WTC11 (cell line): ENCODE measurements around the gene ZNF804B. TPM values are rescaled to one million over a fixed set of nuclear protein-coding genes. Genes with fewer than 3 reads are reported as not detected.

ENCODE experiments used
- ATAC-seq: fragments of 200-7000 bp; cut with Tn5 transposase; 2 replicates; pipeline ENCODE4 v1.10.0; 2021; ENCODE audit warnings: mild to moderate bottlenecking, moderate library complexity
- CTCF ChIA-PET: fragments of 300-600 bp; sonication (Branson Sonifier 250); formaldehyde crosslinking; loops from one replicate; lab custom pipeline; 2021; ENCODE audit warnings: antibody characterized with exemption; lab: Charles Lee
- POLR2A ChIA-PET: fragments of 350-600 bp; sonication (Branson Sonifier 250); formaldehyde crosslinking; loops from one replicate; lab custom pipeline; 2021; ENCODE audit warnings: antibody characterized with exemption; lab: Charles Lee
- DNase-seq: peaks from one replicate; pipeline ENCODE4 v3.0.0; 2021; ENCODE audit warnings: low spot score
- H3K27ac Mint-ChIP-seq: 2 replicates; pipeline ENCODE4 v1.8.0; 2021; ENCODE audit warnings: mixed read lengths
- H3K27me3 Mint-ChIP-seq: 2 replicates; pipeline ENCODE4 v1.8.0; 2021; ENCODE audit warnings: low read depth, mild to moderate bottlenecking, moderate library complexity, mixed read lengths
- H3K36me3 Mint-ChIP-seq: 2 replicates; pipeline ENCODE4 v1.8.0; 2021; ENCODE audit warnings: mixed read lengths
- H3K4me1 Mint-ChIP-seq: 2 replicates; pipeline ENCODE4 v1.8.0; 2022; ENCODE audit warnings: mixed read lengths
- H3K4me3 Mint-ChIP-seq: 2 replicates; pipeline ENCODE4 v1.8.0; 2021; ENCODE audit warnings: mild to moderate bottlenecking, moderate library complexity, mixed read lengths
- H3K9me3 Mint-ChIP-seq: 2 replicates; pipeline ENCODE4 v1.8.0; 2021; ENCODE audit warnings: mixed read lengths
- ATF3 ChIP-seq: sonication (generic); formaldehyde crosslinking; conservative IDR thresholded peaks from 2 replicates; pipeline ENCODE4 v1.8.1; 2022; ENCODE audit warnings: mild to moderate bottlenecking, missing genetic modification reagents
- ELF4 ChIP-seq: sonication (generic); formaldehyde crosslinking; IDR thresholded peaks from 2 replicates; pipeline ENCODE4 v1.8.1; 2022; ENCODE audit warnings: low read depth, mild to moderate bottlenecking, moderate library complexity, missing genetic modification reagents
- FOXK1 ChIP-seq: sonication (generic); formaldehyde crosslinking; IDR thresholded peaks from 2 replicates; pipeline ENCODE4 v1.8.0; 2022; ENCODE audit warnings: mild to moderate bottlenecking, moderate library complexity, missing genetic modification reagents
- FOXP1 ChIP-seq: sonication (generic); formaldehyde crosslinking; IDR thresholded peaks from 2 replicates; pipeline ENCODE4 v1.8.0; 2022; ENCODE audit warnings: missing genetic modification reagents, mild to moderate bottlenecking, moderate library complexity, borderline replicate concordance
- GRHL2 ChIP-seq: fragments of 250-450 bp; sonication (Bioruptor Pico); IDR thresholded peaks from 2 replicates; pipeline ENCODE4 v1.8.0; 2022; ENCODE audit warnings: mild to moderate bottlenecking, moderate library complexity; ENCODE audit not compliant: insufficient replicate concordance, severe bottlenecking
- GTF2I ChIP-seq: fragments of 250-450 bp; sonication (Bioruptor Pico); conservative IDR thresholded peaks from 2 replicates; pipeline ENCODE4 v1.4.0; 2021; ENCODE audit warnings: mild to moderate bottlenecking
- IRF1 ChIP-seq: sonication (generic); formaldehyde crosslinking; IDR thresholded peaks from 2 replicates; pipeline ENCODE4 v1.8.0; 2023; ENCODE audit warnings: missing genetic modification reagents
- MAX ChIP-seq: sonication (generic); formaldehyde crosslinking; IDR thresholded peaks from 2 replicates; pipeline ENCODE4 v1.8.0; 2022; ENCODE audit warnings: mild to moderate bottlenecking, missing genetic modification reagents
- NFATC4 ChIP-seq: fragments of 250-450 bp; sonication (Bioruptor Pico); IDR thresholded peaks from 2 replicates; pipeline ENCODE4 v1.9.0; 2021; ENCODE audit warnings: mild to moderate bottlenecking
- OVOL2 ChIP-seq: fragments of 250-450 bp; sonication (Bioruptor Pico); IDR thresholded peaks from 2 replicates; pipeline ENCODE4 v1.9.0; 2021; ENCODE audit warnings: mild to moderate bottlenecking, borderline replicate concordance
- STAT6 ChIP-seq: sonication (generic); formaldehyde crosslinking; conservative IDR thresholded peaks from 2 replicates; pipeline ENCODE4 v1.8.1; 2023; ENCODE audit warnings: mild to moderate bottlenecking, low read depth, missing genetic modification reagents, moderate library complexity
- ZBTB43 ChIP-seq: sonication (generic); formaldehyde crosslinking; IDR thresholded peaks from 2 replicates; pipeline ENCODE4 v1.8.1; 2023; ENCODE audit warnings: mild to moderate bottlenecking, missing genetic modification reagents
- ZMAT4 ChIP-seq: fragments of 250-450 bp; sonication (Bioruptor Pico); IDR thresholded peaks from 2 replicates; pipeline ENCODE4 v1.9.0; 2021; ENCODE audit warnings: mild to moderate bottlenecking
- ZNF232 ChIP-seq: sonication (generic); formaldehyde crosslinking; IDR thresholded peaks from 2 replicates; pipeline ENCODE4 v1.8.0; 2022; ENCODE audit warnings: mild to moderate bottlenecking, missing genetic modification reagents
- ZNF317 ChIP-seq: sonication (generic); formaldehyde crosslinking; IDR thresholded peaks from 2 replicates; pipeline ENCODE4 v1.8.1; 2023; ENCODE audit warnings: low read depth, mild to moderate bottlenecking, moderate library complexity, missing genetic modification reagents, borderline replicate concordance
- ZNF396 ChIP-seq: fragments of 250-450 bp; sonication (Bioruptor Pico); IDR thresholded peaks from 2 replicates; pipeline ENCODE4 v1.8.0; 2021; ENCODE audit warnings: mild to moderate bottlenecking, moderate library complexity, borderline replicate concordance
- ZSCAN18 ChIP-seq: fragments of 250-450 bp; sonication (Bioruptor Pico); IDR thresholded peaks from 2 replicates; pipeline ENCODE4 v2.1.2; 2022; ENCODE audit warnings: mild to moderate bottlenecking, moderate library complexity
- total RNA-seq: library from RNA; stranded (reverse); gene quantifications from 3 replicates; pipeline ENCODE4 v1.2.3, GENCODE V29; 2021
- TF ChIP-seq, protein P1 (sequence below): fragments of 200-600 bp; IDR thresholded peaks from 2 replicates; pipeline ENCODE4 v1.8.0; 2022; ENCODE audit warnings: antibody characterized with exemption
- TF ChIP-seq, protein P2 (sequence below): sonication (generic); formaldehyde crosslinking; IDR thresholded peaks from 2 replicates; pipeline ENCODE4 v1.8.1; 2023; ENCODE audit warnings: mild to moderate bottlenecking, missing genetic modification reagents
- TF ChIP-seq, protein P3 (sequence below): fragments of 250-450 bp; sonication (Bioruptor Pico); IDR thresholded peaks from 2 replicates; pipeline ENCODE4 v1.9.0; 2021; ENCODE audit warnings: moderate library complexity, mild to moderate bottlenecking, inconsistent platforms, borderline replicate concordance

Gene ZNF804B
- total RNA-seq, 1 experiment from 2014 or later, result 0.04 TPM

DNA sequence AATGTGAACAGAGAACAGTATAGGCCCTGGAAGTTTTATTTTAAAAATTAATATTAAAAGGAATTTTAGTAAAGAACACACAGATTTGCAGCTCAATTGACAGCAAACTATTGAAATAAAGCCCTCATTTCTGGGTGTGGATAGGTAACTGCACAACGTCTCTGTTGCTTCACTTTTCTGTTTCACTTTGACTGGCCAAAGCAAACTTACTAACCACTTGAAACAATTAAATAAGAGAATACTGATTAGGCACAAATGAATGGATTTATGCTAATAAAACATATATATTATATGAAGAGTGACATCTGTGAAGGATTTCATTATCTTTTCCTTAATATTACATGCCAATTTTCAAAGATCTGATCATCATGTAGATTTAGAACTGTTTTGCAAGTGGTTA is 11.9 kb downstream of the ZNF804B start:
- ATAC-seq, result no peak
- Mint-ChIP-seq H3K27me3 (no peaks in the 10 kb centered on the region), H3K4me3 (no peak overlapping the region), H3K4me1 (no peaks in the 10 kb centered on the region), H3K36me3 (no peaks in the 10 kb centered on the region), H3K9me3 (no peaks in the 10 kb centered on the region), H3K27ac (no peak overlapping the region)
- ChIA-PET POLR2A (no interaction called here), CTCF (no interaction called here)
- no peak for DNase-seq
- TF ChIP-seq MAX (CRISPR knock-in tag), result no peak
- TF ChIP-seq FOXP1 (CRISPR knock-in tag), result no peak
- TF ChIP-seq, protein P1, sequence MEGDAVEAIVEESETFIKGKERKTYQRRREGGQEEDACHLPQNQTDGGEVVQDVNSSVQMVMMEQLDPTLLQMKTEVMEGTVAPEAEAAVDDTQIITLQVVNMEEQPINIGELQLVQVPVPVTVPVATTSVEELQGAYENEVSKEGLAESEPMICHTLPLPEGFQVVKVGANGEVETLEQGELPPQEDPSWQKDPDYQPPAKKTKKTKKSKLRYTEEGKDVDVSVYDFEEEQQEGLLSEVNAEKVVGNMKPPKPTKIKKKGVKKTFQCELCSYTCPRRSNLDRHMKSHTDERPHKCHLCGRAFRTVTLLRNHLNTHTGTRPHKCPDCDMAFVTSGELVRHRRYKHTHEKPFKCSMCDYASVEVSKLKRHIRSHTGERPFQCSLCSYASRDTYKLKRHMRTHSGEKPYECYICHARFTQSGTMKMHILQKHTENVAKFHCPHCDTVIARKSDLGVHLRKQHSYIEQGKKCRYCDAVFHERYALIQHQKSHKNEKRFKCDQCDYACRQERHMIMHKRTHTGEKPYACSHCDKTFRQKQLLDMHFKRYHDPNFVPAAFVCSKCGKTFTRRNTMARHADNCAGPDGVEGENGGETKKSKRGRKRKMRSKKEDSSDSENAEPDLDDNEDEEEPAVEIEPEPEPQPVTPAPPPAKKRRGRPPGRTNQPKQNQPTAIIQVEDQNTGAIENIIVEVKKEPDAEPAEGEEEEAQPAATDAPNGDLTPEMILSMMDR, result no peak
- TF ChIP-seq FOXK1, result no peak
- no peak for TF ChIP-seq GRHL2
- TF ChIP-seq NFATC4 (CRISPR knock-in tag), result no peak
- TF ChIP-seq ATF3 (CRISPR knock-in tag), result no peak
- no peak for TF ChIP-seq ZNF317 (CRISPR knock-in tag)
- no peak for TF ChIP-seq ELF4
- TF ChIP-seq IRF1 (CRISPR knock-in tag), result no peak
- TF ChIP-seq ZSCAN18 (CRISPR knock-in tag), result no peak
- TF ChIP-seq ZMAT4, result no peak
- no peak for TF ChIP-seq ZBTB43
- TF ChIP-seq GTF2I (CRISPR knock-in tag), result no peak
- TF ChIP-seq, protein P2, sequence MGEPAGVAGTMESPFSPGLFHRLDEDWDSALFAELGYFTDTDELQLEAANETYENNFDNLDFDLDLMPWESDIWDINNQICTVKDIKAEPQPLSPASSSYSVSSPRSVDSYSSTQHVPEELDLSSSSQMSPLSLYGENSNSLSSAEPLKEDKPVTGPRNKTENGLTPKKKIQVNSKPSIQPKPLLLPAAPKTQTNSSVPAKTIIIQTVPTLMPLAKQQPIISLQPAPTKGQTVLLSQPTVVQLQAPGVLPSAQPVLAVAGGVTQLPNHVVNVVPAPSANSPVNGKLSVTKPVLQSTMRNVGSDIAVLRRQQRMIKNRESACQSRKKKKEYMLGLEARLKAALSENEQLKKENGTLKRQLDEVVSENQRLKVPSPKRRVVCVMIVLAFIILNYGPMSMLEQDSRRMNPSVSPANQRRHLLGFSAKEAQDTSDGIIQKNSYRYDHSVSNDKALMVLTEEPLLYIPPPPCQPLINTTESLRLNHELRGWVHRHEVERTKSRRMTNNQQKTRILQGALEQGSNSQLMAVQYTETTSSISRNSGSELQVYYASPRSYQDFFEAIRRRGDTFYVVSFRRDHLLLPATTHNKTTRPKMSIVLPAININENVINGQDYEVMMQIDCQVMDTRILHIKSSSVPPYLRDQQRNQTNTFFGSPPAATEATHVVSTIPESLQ, result no peak
- TF ChIP-seq, protein P3, sequence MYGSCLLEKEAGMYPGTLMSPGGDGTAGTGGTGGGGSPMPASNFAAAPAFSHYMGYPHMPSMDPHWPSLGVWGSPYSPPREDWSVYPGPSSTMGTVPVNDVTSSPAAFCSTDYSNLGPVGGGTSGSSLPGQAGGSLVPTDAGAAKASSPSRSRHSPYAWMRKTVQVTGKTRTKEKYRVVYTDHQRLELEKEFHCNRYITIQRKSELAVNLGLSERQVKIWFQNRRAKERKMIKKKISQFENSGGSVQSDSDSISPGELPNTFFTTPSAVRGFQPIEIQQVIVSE (CRISPR knock-in tag), result no peak
- TF ChIP-seq OVOL2, result no peak
- no peak for TF ChIP-seq STAT6
- TF ChIP-seq ZNF232, result no peak
- no peak for TF ChIP-seq ZNF396
